NCI-H1092 (cell line): ENCODE results near the gene TACC2.

ENCODE experiments used
- DNase-seq: peaks from one replicate; lab custom pipeline; 2025; lab: John Stamatoyannopoulos, UW

The TACC2 gene

DNA sequence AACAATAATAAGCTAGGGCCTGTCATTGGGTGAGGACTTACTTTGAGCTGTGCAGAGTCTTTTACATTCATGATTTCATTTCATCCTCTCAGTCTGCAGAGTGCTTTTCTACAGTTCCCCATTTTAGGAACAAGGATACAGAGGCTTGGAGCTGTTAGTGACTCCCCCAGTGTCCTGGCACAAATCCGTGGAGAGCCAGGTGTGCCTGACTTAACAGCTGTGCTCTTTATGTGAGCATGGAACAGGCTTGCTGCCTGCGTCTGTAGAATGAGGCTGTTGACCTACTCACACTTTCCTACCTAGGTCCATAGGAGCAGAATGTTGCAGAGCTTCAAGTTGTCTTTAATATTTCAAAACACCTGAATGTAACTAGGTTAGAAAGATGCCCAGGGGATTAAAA lies 231.8 kb downstream of the TACC2 start:
- DNase-seq, result no peak

DNA sequence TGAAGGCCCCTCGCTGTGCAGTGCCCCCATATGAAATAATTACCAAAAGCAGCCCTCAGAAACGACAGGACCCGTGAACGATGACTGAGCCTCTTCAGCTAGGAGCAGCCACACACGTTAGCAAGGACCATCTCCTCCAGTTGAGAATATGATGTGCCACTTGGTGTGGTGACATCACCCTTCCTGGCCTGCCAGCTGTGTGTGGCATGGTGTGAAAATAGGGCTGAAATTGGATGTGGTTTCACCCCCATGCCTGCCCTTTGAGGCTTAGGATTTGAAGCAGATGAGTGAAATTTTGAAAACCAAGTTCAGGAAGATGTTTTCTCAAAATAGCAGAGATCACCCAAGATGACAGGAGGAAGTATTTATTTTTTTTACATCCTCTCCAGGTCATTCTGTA lies 233.0 kb downstream of the TACC2 start:
- DNase-seq, result no peak

DNA sequence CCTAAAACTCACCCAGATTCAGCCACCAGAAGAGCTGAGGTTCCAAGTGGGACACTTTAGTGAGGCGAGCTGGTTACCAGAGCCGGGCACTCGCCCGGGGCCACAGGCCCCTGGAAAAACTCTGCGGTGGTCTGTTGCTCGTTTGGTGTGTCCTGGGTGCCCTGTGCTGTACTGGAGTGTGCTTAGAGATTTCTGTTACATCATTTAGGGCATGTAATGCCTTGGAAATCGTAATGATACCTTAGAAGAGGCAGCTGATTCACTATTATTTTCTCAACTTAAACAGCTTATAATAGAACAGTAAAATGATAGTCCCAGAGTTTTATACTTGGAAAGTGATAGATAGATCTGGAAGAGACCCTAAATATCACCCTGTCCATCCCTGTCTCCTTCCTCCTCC lies 233.7 kb downstream of the TACC2 start:
- no peak for DNase-seq

DNA sequence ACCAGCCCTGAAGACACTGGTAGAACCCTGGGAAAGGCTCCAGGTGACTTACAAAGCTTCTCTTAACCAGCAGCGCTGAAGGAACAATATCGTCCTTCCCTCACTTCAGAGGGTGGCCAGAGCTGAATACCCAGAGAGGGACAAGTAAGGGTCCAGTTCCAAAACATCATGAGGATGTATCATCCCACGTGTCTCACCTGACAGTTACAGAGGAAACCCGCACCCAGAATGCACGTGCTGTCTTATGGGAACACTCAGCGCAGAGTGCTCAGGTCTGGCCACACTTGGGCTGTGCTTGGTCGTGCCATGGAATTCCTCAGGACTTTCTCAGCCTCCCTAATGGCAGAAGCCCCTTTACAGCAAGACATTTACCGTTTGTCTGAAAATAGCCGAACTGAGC lies 235.2 kb downstream of the TACC2 start:
- no peak for DNase-seq

DNA sequence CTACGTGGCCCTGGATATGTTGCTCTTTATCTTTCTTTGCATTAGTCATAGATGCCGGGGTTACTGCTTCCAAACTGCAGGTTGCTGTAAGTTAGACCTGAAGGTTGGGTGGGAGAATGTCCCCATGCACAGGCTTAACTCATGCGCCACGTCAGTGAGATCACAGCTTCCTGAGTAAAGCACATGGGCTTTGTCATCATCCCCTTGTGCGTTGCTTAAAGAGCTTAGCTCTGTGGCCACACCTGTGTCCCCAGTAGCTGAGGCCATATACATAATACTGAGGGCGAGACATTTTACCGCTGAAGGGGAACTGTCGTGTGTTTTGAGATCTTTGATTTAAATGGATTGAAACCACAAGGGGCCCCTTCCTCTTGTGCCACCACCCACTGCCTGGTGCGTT lies 236.4 kb downstream of the TACC2 start:
- DNase-seq, result no peak

DNA sequence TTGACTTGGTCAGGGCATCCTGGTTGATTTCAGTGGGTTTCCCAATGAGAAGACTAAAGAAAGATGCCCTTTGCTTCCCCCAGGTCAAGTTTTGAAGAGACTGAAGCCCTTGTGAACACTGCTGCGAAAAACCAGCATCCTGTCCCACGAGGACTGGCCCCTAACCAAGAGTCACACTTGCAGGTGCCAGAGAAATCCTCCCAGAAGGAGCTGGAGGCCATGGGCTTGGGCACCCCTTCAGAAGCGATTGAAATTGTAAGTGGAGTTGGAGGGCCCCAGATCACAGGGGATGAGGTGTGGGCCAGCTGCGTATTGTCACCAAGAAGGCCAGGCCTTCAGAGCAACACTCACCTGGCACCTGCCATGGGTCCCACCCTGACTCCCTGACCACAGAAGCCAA lies 238.8 kb downstream of the TACC2 start:
- DNase-seq, result no peak

- no peak for DNase-seq
Observed at GRCh38 chr10:122229666-122230065, 240.7 kb downstream of the TACC2 start.

DNA sequence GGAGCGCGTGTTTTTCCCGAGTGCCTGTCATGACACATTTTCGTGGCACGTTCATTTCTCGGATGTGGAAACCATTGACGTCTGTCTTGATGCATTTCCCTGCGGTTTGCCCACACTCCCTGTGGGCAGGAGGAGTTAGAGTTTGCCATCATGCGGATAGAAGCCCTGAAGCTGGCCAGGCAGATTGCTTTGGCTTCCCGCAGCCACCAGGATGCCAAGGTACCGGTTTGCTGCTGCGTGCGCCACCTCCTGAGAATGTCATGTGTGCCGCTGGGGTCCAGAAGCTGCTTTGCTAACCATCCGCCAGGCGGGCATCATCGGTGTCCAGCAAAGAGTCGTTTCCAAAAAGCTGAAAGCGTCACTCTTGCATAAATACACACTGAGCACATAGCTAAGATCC lies 241.3 kb downstream of the TACC2 start:
- DNase-seq, result no peak

GRCh38 chr10:122232769-122233168 lies 243.8 kb downstream of the TACC2 start:
- peak; percentile 48 for DNase-seq

DNA sequence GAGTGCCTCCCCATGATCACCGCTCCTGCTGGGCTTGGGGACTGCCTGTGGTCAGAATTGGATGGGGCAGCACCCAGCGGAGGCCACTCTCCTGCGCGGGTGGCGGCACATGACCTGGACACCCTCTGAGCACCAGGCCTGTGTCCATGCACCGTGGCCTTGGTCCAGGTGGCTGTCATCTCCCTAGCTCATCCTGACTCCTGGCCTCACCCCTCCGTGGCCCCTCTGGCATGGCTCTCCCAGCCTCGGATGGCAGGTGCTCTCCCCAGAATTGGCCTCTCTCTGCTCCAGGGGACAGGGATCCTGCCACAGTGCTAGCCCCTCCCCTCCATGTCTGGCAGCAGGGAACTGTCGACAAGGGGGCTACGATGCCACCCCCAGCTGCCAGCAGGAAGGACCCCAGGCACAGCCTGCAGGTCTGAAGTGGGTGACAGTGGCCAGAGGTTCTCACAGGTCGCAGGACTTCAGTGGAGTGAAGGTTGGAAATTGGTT lies 244.9 kb downstream of the TACC2 start:
- no peak for DNase-seq

- DNase-seq, result peak; percentile 34
Observed at GRCh38 chr10:122234416-122234815, 245.5 kb downstream of the TACC2 start.

DNA sequence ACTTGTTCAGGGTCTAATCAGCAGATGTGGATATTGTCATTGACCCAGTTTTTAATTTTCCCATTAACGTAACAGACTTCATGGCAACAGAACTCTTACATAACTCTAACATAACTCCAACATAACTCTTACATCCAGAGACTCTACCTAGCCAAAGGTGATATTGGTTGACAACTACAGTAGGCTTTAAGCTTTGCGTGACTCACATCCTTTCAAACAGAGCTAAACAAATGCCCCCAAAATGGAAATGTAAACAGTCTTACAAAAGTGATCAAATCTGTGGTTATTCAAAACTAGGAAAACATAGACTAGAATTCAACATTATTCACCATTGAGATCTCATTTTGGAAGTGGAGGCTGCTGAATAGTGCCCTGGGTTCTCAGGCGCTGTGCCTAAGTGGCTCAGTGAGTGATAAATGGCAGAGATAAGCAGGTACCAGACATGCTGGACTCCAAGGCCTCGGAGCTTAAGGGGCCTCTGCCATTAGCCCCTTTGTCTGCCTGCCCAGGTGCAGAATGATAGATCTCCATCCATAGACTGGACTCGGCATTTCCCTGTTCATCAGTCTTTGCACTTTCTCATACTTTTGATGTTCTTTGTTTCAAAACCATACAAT lies 247.8 kb downstream of the TACC2 start:
- no peak for DNase-seq

DNA sequence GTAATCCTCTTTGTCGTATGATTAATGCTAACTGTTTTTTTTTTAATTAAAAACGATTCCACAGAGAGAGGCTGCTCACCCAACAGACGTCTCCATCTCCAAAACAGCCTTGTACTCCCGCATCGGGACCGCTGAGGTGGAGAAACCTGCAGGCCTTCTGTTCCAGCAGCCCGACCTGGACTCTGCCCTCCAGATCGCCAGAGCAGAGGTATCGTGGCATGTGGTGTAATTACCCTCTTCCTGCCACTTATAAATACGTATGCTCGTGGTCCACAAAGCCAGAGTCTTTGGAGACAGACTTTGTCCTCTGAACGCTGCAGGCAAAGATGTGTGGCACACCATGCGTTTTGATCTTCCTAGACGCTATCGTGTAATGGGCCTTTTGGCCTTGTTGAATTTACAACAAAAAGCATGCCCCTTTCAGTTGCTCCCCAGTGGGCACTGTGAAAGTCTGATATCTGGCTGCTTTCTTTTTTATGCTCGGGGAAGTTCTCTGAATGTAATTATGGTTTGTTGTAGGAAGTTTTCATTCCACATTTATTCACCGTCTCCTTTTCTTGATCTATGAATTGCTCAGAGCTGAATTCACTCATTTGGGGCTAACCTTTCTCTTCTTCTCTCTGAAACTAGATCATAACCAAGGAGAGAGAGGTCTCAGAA lies 248.5 kb downstream of the TACC2 start:
- DNase-seq, result no peak

- DNase-seq, result no peak
Observed at GRCh38 chr10:122239578-122240257, 250.8 kb downstream of the TACC2 start.

GRCh38 chr10:122240401-122240800 lies 251.4 kb downstream of the TACC2 start:
- no peak for DNase-seq

DNA sequence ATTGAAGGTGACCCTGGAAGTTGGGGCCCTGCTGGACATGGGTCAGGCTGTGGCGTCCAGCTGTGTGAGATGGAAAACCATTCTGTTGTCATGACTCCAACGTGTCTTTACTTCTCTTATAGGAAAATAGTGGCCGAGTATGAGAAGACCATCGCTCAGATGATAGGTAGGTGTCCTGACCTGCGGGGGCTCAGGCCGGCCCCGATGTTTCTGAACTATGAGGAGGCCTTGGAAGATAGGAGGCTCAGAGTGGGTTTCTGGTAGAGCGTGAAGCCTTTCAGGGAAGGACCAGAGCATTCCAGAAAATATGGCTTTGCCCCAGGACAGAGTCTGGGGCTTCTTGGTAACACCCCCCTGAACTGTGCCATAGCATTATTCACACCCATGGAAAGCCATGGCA lies 252.9 kb downstream of the TACC2 start:
- no peak for DNase-seq

DNA sequence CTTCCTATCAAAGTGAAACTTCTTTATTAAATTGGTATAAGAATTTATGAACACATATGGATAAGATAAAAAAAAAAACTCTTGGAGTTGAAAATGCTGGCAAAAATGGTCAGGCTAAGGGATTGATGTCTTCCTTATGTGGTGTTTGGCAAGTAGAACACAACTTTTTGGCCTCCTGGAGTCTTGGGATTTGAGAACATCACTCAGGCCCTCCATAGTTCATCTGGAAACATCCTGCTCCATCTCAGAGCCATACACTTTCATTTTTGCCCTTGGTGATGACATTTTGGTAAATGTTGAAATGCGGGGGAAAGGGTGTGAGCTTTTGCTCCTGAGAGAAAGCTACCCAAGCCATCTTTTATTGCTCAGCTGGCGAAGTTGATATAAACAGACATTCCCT lies 254.6 kb downstream of the TACC2 start:
- DNase-seq, result no peak

- no peak for DNase-seq
Observed at GRCh38 chr10:122244001-122244975, 255.3 kb downstream of the TACC2 start.

DNA sequence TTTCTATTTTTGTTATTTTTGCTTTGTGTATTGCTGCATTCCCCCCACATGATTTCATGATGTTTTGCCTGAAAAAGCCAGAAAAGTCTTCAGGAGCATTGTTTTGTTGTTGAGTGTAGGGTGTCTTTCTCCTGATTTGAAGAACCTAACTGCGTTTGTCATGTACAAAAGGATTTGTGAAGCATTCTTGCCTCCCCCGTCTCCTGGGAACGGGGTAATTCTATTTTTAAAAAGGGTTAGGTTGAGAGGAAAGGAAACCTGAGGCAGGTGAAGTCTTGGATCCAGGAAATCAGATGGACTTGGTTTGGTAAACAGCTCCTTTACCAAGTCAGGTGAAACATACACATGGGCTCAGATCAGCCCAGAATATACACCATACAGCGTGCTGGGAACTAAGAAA lies 256.2 kb downstream of the TACC2 start:
- no peak for DNase-seq

DNA sequence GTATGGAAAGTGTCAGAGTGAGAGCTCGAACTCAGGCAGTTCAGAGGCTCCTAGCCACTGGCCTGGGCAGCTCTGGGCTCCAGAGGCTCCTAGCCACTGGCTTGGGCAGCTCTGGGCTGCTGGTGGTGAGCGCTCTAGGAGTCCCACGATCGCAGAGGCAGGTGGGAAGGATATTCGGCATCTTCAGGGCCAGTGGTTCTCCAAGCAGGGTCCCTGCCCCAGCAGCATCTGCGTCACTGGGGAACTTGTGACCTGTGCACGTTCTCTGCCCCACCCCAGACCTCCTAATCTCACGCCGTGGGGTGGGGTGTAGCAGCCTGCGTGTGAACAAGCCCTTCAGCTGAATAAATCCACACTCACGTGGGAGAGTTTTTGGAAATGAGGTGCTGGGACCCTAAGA lies 256.9 kb downstream of the TACC2 start:
- no peak for DNase-seq

DNA sequence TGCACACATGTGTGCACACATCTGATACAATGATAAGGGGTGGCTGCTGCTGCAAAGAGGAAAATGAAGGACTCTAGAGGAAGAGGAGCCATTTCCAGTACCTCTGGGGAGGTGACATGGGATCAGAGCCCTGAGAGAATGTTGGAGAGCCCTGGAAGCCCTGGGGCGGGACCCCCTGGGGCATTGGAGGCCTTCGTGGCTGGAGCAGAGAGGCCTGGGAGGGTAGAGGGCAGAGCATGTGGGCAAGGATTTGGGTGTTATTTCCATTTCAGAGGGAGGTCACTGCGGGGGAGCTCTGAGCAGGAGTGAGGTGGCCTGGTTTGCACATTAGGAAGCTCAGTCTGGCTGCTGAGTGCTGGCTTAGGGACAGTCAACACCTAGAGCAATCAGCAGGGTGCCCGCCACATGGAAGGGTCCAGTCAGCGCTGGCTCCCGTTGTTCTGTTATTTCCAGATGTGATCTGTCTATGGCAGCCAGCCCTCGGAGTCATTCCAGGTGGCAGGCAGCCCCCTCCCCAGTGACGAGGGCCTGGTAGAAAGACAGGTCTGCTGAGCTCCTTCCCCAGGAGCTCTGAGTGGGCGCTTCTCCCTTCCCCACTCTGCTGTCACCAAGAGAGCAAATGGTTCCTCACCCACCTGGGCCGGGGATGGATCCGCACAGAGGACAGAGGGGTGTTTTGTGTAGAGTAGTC lies 258.0 kb downstream of the TACC2 start:
- no peak for DNase-seq
